HT1080 (cell line): ENCODE data around the gene HINT3. TPM values are rescaled to one million over a fixed set of nuclear protein-coding genes. Genes with fewer than 3 reads are reported as not detected.
"Not testable (repeated sequence)": the region's sequence is repeated elsewhere in the genome, so short reads cannot be mapped to it uniquely, and the experiment has no call there.

ENCODE experiments used
- DNase-seq: peaks from one replicate; pipeline ENCODE4 v3.0.0-alpha.2; 2015; ENCODE audit warnings: low read depth
- polyA plus RNA-seq, 2 experiments: library from polyadenylated mRNA; depleted of rRNA; stranded (reverse); fragments of >200 nt; gene quantifications; 2 replicates each; pipeline ENCODE4 v1.2.3, GENCODE V29; 2015
- total RNA-seq: library from RNA; depleted of rRNA; stranded (reverse); fragments of >200 nt; shearing (Covaris generic); gene quantifications from 2 replicates; pipeline ENCODE4 v1.2.3, GENCODE V29; 2014; rRNA removed

HINT3 gene
- 8.7 and 10.0 TPM in 2 replicates for total RNA-seq
- polyA plus RNA-seq (2015; cell fraction: cytosol; rRNA removed), result 6.2 and 7.7 TPM in 2 replicates
- polyA plus RNA-seq (2015; cell fraction: nucleus; rRNA removed), result 2.6 and 2.7 TPM in 2 replicates

- peak; percentile 95 for DNase-seq
These were observed at the start of gene HINT3 for GRCh38 chr6:125956506-125957390. HINT3 (plus strand) TSS chr6:125956770; CDS start chr6:125956978, 208 bp downstream.

GRCh38 chr6:125910527-125910926 is 46.0 kb upstream of the HINT3 start:
- no peak for DNase-seq

- not testable (repeated sequence) for DNase-seq
These were observed 45.5 kb upstream of the HINT3 start for GRCh38 chr6:125911051-125911451.

- DNase-seq, result not testable (repeated sequence)
These were observed 44.1 kb upstream of the HINT3 start for GRCh38 chr6:125912430-125912829.

- no peak for DNase-seq
These were observed 43.4 kb upstream of the HINT3 start for GRCh38 chr6:125913145-125913544.

GRCh38 chr6:125913864-125914351 is 42.7 kb upstream of the HINT3 start:
- peak; percentile 81 for DNase-seq

GRCh38 chr6:125918230-125918629 is 38.3 kb upstream of the HINT3 start:
- DNase-seq, result no peak

- peak; percentile 50 for DNase-seq
These were observed 37.6 kb upstream of the HINT3 start for GRCh38 chr6:125918681-125919566.

GRCh38 chr6:125919618-125920017 is 37.0 kb upstream of the HINT3 start:
- no peak for DNase-seq

GRCh38 chr6:125922322-125922860 is 34.2 kb upstream of the HINT3 start:
- DNase-seq, result no peak

GRCh38 chr6:125923366-125923877 is 33.1 kb upstream of the HINT3 start:
- no peak for DNase-seq

- DNase-seq, result no peak
These were observed 32.4 kb upstream of the HINT3 start for GRCh38 chr6:125924169-125924568.

- DNase-seq, result no peak
These were observed 31.7 kb upstream of the HINT3 start for GRCh38 chr6:125924697-125925358.

GRCh38 chr6:125926711-125927110 is 29.9 kb upstream of the HINT3 start:
- DNase-seq, result no peak

- DNase-seq, result no peak
These were observed 28.8 kb upstream of the HINT3 start for GRCh38 chr6:125927761-125928160.

- no peak for DNase-seq
These were observed 25.7 kb upstream of the HINT3 start for GRCh38 chr6:125930765-125931418.

- DNase-seq, result peak; percentile 35
These were observed 24.7 kb upstream of the HINT3 start for GRCh38 chr6:125931733-125932450.

GRCh38 chr6:125932451-125932795 is 24.1 kb upstream of the HINT3 start:
- no peak for DNase-seq

- DNase-seq, result not testable (repeated sequence)
These were observed 21.1 kb upstream of the HINT3 start for GRCh38 chr6:125935520-125935919.
